Suprapubic skin (tissue), 4 donors: ENCODE measurements around the gene NPAS3.

Experiments used
- CTCF ChIP-seq, 2 donors: fragments of 200-600 bp in 1 of 2; fragments of 450-650 bp in 1 of 2; sonication (generic) in 1 of 2; IDR thresholded peaks; one replicate each; pipeline ENCODE4 v1.5.1; 2016 to 2019; ENCODE audit warnings: antibody characterized with exemption in 2 of 2, mild to moderate bottlenecking in 1 of 2, moderate library complexity in 1 of 2
- POLR2A ChIP-seq, 2 donors: fragments of 450-650 bp; IDR thresholded peaks; one replicate each; pipeline ENCODE4 v1.6.1; 2017; ENCODE audit warnings: antibody characterized with exemption in 2 of 2, mild to moderate bottlenecking in 2 of 2, moderate library complexity in 2 of 2
- POLR2AphosphoS5 ChIP-seq, 3 donors: sonication (generic); formaldehyde crosslinking; IDR thresholded peaks; one replicate each; pipeline ENCODE4 v1.6.1; 2017; ENCODE audit warnings: antibody characterized with exemption in 3 of 3

GRCh38 chr14:33675415-33676130, 736.9 kb downstream of the NPAS3 start:
- TF ChIP-seq CTCF (IDR thresholded peaks at IDR 0.05) (no peak), POLR2A (IDR thresholded peaks at IDR 0.05) (no peak), POLR2AphosphoS5 (IDR thresholded peaks at IDR 0.05) (no peak)
